IPS-18c (cell line): ENCODE measurements around the gene COL11A1.
"Not testable (repeated sequence)": the region's sequence is repeated elsewhere in the genome, so short reads cannot be mapped to it uniquely, and the experiment has no call there.

Source experiments
- H3K4me3 ChIP-seq: 2 replicates; pipeline ENCODE4 v1.7.0; 2013; ENCODE audit warnings: low read depth, mild to moderate bottlenecking, low read length, moderate library complexity; ENCODE audit not compliant: insufficient read depth
- H3K9me3 ChIP-seq: one replicate; pipeline ENCODE4 v1.6.1; 2013; ENCODE audit warnings: mild to moderate bottlenecking, low read length, moderate library complexity; ENCODE audit not compliant: control insufficient read depth, insufficient read depth

Gene COL11A1

GRCh38 chr1:103108376-103109150, at the start of gene COL11A1:
Gene COL11A1 (minus strand): TSS chr1:103108522. CDS start chr1:103108178, 344 bp downstream.
- peak within 1 kb of the TSS; percentile 72 for H3K4me3 ChIP-seq

DNA sequence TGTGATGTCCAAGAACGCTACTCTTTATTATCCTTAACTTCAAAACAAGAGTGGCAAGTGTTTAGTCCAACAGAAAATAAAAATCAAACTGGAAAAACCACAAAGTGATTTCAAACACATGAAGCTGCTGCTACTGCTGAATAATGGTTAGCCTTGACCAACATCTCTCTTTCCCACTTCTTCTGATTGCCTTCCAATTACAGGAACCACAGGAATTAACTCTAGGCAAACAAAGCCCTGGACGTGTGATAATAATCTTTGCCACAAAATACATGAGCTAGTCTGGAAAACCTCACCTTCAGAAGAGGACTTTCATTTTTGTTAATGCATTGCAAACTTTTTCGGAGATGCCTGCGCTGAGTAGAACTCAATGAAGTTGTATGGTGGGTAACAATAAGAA, 48.6 kb upstream of the COL11A1 start:
- no peaks in the 10 kb centered on the region for H3K9me3 ChIP-seq
- H3K4me3 ChIP-seq = no peak overlapping the region

More at GRCh38 chr1:103108376-103109150, at the start of gene COL11A1:
- H3K9me3 ChIP-seq = no peaks in the 10 kb centered on the region

DNA sequence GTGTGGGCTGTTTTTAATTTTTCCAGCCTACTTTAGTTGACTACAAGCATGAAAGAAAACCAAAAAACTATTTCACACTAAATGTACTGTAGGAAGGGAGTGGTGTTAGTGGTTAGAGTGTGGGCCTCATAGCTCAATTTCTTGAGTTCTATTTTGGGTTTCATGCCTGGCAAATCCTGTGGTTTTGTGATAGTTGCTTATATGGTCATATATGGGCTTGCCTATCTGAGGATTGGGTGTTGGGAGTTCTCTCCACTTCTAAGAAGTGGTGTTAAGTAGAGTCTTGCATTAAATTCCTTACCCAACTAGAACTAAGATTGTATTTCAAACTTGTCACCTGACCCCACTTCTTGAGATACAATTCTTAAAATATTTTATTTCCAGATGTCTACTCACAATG, 37.8 kb upstream of the COL11A1 start:
- no peaks in the 10 kb centered on the region for H3K9me3 ChIP-seq
- H3K4me3 ChIP-seq = no peak overlapping the region

- no peak overlapping the region for H3K4me3 ChIP-seq
Measured at GRCh38 chr1:103145449-103145848, 37.1 kb upstream of the COL11A1 start.

DNA sequence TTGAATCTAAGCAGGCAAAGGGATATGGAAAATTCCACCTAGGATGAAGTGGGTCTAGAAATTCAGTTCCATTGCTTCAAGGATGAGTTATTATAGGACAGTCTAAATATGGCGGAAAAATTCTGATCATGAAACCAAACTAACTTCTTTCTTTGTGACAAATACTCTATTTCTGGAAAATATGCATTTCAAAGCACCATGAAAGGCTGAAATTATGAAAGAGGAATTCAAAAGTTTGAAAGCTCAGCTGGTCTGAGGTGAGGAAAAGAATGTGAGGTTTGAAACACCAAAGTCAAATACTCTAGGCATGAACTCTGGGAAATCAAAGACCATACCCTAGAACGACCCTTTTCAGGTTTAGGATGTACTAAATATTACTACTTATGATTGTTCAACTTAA, 36.4 kb upstream of the COL11A1 start:
- no peak overlapping the region for H3K4me3 ChIP-seq
- no peaks in the 10 kb centered on the region for H3K9me3 ChIP-seq

More at GRCh38 chr1:103145449-103145848, 37.1 kb upstream of the COL11A1 start:
- no peaks in the 10 kb centered on the region for H3K9me3 ChIP-seq

GRCh38 chr1:103142461-103142860, 34.1 kb upstream of the COL11A1 start:
- no peak overlapping the region for H3K4me3 ChIP-seq
- no peaks in the 10 kb centered on the region for H3K9me3 ChIP-seq

DNA sequence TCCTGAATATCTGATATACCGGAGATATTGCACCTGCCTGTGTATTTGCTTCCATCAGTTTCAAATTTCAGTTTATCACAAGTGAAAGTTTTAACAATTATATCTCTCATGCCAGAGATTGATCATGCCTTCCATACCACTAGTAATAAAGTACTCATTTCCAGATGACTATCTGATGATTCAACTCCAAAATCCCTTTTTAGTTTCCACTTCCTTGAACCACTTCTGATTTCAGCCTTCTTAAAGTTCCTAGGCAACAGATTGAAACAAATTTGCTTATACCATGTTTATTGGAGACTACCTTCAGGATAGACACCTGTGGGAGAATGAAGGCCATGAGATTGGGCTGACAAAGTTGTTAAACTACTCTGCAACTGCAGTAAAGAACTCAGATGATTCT, 21.5 kb upstream of the COL11A1 start:
- Histone ChIP-seq H3K4me3 (no peak overlapping the region), H3K9me3 (no peaks in the 10 kb centered on the region)

GRCh38 chr1:103129255-103129654, 20.9 kb upstream of the COL11A1 start:
- Histone ChIP-seq H3K4me3 (no peak overlapping the region), H3K9me3 (no peaks in the 10 kb centered on the region)

GRCh38 chr1:103128256-103128655, 19.9 kb upstream of the COL11A1 start:
- not testable (repeated sequence) for H3K4me3 ChIP-seq, H3K9me3 ChIP-seq

DNA sequence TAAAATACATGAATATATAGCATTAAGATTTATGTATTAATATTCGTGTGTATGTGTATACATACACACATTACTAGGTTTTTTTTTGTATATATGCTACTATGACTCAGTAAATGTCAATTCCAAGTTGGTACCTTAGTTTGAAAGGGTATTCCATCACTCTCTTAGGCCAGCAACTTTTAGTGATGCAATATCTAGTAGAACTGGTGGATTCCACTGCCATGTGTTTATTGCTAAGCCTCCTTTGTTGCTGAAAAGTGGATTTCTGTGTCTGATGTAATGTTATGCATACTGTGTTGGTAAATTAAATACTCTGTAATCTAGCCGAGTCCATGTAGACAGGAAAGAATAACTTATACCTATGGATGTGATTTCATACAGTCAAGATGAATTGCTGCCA, 16.9 kb upstream of the COL11A1 start:
- Histone ChIP-seq H3K4me3 (no peak overlapping the region), H3K9me3 (no peaks in the 10 kb centered on the region)

DNA sequence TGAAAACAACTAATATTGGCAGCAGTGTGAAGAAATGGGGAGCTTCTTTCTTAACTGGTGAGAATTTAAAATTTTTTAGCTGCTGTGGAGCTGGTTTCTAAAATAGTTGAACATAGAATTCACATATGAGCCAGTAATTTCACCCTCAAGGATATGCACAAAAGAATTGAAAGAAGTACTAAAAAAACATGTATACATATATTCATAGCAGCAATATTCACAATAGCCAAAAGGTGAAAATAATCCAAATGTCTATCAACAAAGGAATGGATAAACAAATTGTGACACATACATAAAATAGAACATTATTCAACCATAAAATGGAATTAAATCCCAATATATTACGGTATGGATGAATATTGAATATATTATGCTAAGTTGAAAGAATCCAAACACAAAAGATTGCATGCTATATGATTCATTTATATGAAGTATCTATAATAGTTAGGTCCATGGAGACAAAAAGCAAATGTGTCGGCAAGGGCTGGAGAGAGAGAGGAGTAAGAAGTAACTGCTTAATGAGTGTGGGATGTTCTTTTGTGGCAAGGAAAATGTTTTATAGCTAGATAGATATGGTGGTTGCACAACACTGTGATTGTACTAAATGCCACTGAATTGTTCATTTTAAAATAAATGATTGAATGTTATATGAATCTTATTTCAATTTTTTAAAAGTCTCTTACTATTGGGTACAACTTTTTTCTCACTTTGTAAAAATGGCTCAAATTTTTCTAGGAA, 14.8 kb upstream of the COL11A1 start:
- H3K9me3 ChIP-seq = no peaks in the 10 kb centered on the region
- no peak overlapping the region for H3K4me3 ChIP-seq

DNA sequence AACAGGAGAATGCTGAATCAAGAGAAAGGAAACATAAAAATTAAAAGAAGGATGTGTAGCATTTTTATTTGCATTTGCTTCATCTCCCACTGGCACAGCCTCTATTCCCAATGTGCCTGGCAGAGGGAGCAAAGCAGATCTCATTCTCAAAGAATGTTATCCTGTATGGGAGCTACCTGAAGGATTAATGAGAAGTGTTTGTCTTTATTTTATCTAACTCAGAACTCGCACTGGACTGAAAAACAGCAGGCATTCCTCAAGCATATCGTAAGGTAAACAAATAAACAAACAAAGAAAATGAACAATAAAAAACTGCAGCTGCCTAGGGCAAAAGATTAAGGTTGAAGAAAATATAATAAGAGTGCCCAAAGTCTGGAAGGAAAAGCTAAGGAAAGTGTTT, 12.7 kb upstream of the COL11A1 start:
- Histone ChIP-seq H3K9me3 (no peaks in the 10 kb centered on the region), H3K4me3 (no peak overlapping the region)

GRCh38 chr1:103112546-103112945, 4.2 kb upstream of the COL11A1 start:
- Histone ChIP-seq H3K4me3 (no peak overlapping the region), H3K9me3 (no peaks in the 10 kb centered on the region)

DNA sequence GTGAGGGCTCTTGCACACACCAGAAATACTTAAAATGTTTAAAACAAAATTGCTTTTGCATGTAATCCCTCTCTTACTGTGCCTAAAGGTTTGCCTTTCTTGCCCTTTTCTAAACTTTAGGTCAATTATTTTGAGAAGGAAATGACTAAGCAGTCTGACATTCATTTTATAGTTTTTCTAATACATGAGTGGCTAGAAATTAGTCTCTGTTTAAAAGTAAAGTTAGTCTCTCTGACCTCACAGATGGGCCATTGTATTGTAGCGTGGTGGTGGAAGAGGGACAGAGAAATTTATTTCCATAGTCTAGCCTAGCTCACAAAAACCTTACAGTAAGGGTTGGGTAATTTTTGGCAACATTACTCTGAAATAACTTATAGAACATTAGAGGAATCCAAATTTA, 3.6 kb upstream of the COL11A1 start:
- no peak overlapping the region for H3K4me3 ChIP-seq
- no peaks in the 10 kb centered on the region for H3K9me3 ChIP-seq

DNA sequence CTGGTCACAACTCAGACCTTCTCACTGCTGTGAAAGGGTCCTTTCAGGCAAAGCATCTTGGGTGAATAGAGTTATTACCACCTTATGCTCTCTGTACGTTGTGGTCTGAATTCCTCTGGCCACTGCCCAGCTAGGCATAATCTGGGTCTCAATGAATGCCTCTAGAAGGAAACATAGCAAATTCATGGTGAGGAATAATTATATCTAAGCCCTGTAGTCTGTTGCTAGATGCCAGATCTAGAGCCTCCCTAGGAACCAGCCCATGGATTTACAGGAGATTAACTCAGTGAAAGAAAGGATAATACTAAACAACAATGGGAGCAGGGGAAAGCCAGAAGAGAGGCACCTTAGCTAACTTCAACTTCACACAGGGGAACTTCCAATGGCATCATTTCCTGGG, 2.4 kb upstream of the COL11A1 start:
- no peak overlapping the region for H3K4me3 ChIP-seq
- no peaks in the 10 kb centered on the region for H3K9me3 ChIP-seq

GRCh38 chr1:103109311-103109920, 1.1 kb upstream of the COL11A1 start:
- H3K4me3 ChIP-seq = peak overlapping the region; percentile 72; the same call in 1 of the 2 replicates

DNA sequence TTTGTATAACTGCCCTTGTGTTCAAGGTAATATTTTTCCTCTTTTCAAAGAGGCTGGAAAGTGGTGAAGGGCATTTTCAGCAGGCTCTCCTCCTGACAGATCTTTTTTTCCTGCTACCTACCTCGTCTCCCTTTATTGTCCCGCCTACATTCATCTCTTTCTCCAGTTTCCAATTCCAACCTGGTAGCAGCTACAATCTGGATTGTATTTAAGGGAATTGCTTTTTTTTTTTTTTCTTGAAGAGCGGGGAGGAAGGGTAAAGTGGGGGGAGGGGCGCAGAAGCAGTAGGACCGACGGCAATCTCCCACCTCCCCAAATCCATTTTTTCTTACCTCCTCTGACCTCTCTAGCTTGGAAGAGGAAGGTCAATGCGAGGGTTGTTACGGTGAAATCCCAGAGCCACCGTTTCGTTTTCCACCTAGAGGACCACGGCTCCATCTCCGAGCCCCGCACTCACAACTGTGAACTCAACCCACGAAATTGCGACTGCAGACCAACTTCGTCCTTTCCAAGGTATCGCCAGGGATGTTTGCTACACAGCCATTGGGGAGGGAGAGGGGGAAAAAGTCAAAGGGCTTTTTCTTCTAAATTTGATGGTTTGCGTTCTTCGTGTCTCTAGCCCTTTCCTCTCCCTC, 464 bp downstream of the COL11A1 start:
- Histone ChIP-seq H3K9me3 (no peaks in the 10 kb centered on the region), H3K4me3 (peak overlapping the region; percentile 72)

More at GRCh38 chr1:103109311-103109920, 1.1 kb upstream of the COL11A1 start:
- H3K9me3 ChIP-seq = no peaks in the 10 kb centered on the region
